Activated effector memory CD4-positive, alpha-beta T cell treated with Interleukin-2 at 50 U/mL for 16 hours (primary cell): ENCODE measurements around the gene DSPP.

ENCODE experiments used
- DNase-seq: peaks from one replicate; pipeline ENCODE4 v3.0.0-alpha.2; 2020

Gene DSPP

DNA sequence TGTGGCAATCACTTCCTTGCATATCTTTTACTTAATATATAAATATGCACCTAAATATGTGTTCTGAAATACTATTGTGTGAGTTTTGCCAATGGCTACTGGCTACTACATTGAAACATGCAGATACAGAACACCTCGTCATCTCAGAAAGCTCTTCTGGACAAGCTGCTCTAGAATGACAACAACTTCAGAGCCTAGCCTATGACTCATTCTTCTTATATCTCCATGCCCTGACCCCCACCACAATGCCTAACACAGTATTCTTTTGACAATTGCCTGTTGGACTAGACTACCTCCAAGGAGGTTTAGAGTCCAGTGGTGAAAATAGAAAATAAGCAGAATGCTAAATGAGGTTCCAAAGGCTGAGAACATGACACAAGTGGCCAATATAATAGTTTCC lies 24.1 kb downstream of the DSPP start:
- DNase-seq, result no peak

DNA sequence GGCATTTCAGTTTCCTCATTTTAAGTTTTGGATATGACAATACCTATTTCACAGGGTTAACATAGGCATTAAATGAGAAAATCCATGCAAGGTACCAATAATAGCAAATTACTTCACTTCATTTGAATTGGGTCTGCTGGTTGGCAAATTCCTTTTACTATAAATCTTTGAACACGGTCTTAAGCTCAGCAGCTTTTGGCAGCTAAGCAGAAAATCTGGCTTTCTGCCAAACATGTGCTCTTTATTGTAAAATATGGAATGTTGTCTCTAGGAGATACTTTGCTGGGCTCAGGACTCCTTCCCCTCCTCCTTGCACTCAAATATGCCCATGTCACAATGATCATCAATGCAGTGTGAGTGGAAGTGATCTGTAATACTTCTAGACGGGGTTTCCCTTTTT lies 24.9 kb downstream of the DSPP start:
- DNase-seq, result no peak

GRCh38 chr4:87644286-87644685 lies 36.0 kb downstream of the DSPP start:
- no peak for DNase-seq

DNA sequence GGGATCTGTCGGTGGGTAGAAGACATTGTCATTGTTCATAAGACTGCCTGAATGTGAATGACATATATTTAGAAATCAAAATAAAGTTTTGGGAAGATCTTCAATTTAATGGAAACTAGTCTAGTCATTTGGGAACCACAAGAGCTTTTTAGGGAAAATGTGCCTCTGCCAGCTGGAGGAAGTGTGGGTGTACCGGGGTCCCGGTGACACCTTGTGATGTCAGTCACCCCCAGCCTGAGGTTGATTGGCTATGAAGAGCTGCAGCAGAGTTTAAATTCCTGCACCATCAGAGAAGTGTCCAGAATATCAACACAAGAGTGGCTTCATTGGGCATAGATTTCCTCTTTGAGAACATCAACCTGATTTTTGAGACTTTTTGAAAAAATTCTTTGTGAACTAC lies 41.7 kb downstream of the DSPP start, which contains the start of gene DMP1:
Gene DMP1, plus strand, starts transcription at position 301 of the 400 bp plus-strand sequence. CDS start 6,213 bp downstream, outside the sequence.
- DNase-seq, result no peak

DNA sequence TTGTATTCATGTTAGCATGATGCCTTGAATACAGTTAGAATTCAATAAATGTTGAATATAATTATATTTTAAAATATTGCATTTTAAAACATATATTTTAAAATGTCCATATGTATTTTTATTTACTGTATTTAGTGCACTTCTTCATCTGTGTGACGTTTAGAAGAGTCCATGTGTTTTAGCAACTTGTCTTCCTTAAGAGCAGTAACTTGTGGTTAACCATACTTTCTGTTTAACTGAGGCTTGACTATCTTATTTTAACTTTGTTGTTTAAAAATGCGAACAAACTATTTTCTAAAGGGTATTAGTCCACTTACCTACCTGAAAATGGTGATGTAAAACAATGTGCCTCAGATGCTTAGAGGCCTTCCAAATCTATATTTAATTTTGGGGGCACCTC lies 42.6 kb downstream of the DSPP start:
- no peak for DNase-seq

DNA sequence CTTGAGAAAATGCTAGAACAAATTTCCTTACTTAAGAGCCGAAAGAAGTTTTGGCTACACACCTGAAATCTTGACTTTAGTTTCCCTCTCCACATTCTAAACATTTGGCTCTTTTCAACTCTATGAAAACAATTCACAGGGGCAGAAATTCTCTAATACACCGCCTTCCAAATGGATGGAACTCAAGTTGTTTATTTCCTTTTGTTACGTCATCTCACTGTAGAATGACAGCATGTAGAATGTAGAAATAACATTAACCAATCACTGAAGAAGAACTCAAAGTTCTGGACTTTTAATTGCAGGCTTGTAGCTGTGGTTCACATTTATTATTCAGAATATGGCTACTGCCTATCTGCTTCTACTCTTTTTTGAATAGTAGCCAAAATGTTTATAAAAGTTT lies 43.6 kb downstream of the DSPP start:
- no peak for DNase-seq

DNA sequence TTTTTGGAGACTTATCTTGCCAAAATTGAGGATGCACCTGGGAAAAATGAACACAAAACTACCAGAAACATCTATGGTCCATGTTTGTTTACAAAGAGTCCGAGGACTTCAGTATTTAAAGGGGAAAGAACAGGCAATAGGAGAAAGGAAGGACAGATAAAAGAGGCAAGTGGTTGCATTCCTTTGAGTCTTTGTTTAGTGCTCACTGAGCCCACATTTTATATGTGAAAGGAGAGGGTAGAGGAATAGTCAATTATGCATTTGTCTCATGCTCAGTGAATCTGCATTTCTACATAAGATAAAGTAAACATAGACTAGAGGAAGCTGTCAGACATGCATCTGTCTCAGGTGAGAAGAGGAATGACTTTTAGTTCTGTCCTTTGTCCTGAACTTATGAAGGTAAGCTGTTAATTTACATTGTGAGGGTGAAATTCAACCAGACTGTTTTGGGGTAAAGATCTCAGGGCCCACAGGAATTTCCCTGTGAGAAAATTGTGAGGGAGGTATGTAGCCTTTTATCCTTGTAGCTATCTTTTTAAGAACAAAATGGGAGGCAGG lies 46.2 kb downstream of the DSPP start:
- no peak for DNase-seq

DNA sequence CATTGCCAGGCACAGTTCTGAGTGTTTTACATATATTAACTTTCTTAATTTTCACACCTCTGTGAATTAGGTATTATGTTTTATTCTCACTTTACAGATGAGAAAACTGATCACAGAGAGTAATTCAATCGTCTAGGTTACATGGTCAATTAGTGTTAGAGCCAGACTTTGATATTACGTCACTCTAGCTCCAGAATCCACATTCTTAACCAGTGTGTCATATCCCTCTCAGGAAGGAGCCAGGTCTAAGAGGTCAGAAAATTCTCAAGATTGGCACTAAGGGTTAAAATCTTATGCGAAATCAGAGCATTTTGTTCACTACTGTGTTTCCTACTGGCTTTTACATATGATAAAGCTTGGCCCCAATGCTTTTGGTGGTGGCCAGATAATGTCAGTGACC lies 49.2 kb downstream of the DSPP start:
- no peak for DNase-seq

DNA sequence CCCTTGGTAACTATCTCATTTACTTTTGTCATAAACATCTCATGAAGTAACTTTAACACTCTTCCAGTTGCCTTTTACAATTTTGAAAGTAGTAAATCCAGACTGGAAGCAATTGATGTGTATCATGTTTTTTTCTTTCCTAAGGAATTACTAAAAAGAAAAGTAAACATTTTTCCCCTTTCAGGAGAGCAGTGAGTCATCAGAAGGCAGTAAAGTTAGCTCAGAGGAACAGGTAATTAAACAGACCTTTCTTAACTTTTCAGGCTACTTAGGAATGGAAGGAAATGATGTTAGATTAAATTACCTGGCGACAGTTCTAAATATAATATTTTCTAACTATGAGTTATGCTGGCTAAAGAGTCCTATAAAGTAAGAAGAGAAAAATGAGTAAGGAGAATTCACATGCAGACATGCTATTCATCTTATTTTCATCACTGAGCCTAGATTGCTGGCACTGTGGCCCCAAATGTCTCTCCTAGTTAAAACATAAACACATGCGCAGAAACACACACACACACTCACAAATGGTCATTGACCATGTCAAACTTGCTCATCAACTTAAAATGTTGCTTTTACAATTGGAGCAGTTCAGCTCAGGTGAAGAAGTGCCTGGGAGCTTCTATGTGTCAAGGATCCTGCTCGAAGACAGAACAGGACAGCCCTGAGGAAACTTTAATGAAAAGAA lies 51.1 kb downstream of the DSPP start:
- DNase-seq, result no peak

- no peak for DNase-seq
Observed at GRCh38 chr4:87662871-87663270, 54.5 kb downstream of the DSPP start.
